CD4-positive, alpha-beta T cell (primary cell): Measurements from ENCODE around the gene MX2. TPM values are rescaled to one million over a fixed set of nuclear protein-coding genes. Genes with fewer than 3 reads are reported as not detected.
A peak's percentile ranks its signal among the peaks of the same experiment; 100 is the strongest.
"Not testable (repeated sequence)": the region's sequence is repeated elsewhere in the genome, so short reads cannot be mapped to it uniquely, and the experiment has no call there.

Experiments used
- ATAC-seq: fragments of 200-7000 bp; cut with Tn5 transposase; one replicate; pipeline ENCODE4 v1.10.0; 2022; ENCODE audit warnings: mild to moderate bottlenecking; ENCODE audit not compliant: poor library complexity
- CTCF ChIA-PET: fragments of 350-600 bp; sonication (Branson Sonifier 250); formaldehyde crosslinking; loops from one replicate; lab custom pipeline; 2021; ENCODE audit warnings: antibody characterized with exemption, inconsistent platforms; lab: Charles Lee
- POLR2A ChIA-PET: fragments of 350-600 bp; sonication (Branson Sonifier 250); formaldehyde crosslinking; loops from one replicate; lab custom pipeline; 2021; ENCODE audit warnings: antibody characterized with exemption, inconsistent platforms; lab: Charles Lee
- DNase-seq, 14 experiments: peaks; one replicate each; pipeline ENCODE4 v3.0.0-alpha.2; 2013 to 2020; ENCODE audit warnings: mixed read lengths in 2 of 14
- H3K27ac ChIP-seq, 2 donors: one replicate each; pipeline versions ENCODE4 v1.5.1 to v1.7.0; 2013; ENCODE audit warnings: low read length in 2 of 2, low read depth in 1 of 2, mild to moderate bottlenecking in 1 of 2
- H3K27me3 ChIP-seq, 2 experiments: 1 replicate in 1 of 2; 2 replicates in 1 of 2; pipeline versions ENCODE4 v1.6.1 to v1.7.0; 2013; ENCODE audit warnings: low read length in 2 of 2, control low read depth in 1 of 2, mild to moderate bottlenecking in 1 of 2, moderate library complexity in 1 of 2; ENCODE audit not compliant: insufficient read depth in 2 of 2, control insufficient read depth in 1 of 2
- H3K36me3 ChIP-seq: one replicate; pipeline ENCODE4 v1.6.1; 2013; ENCODE audit warnings: low read length, control low read depth; ENCODE audit not compliant: insufficient read depth
- H3K4me1 ChIP-seq: one replicate; pipeline ENCODE4 v1.6.1; 2013; ENCODE audit warnings: low read length, control low read depth; ENCODE audit not compliant: insufficient read depth
- H3K4me3 ChIP-seq: one replicate; pipeline ENCODE4 v1.5.1; 2013; ENCODE audit warnings: mild to moderate bottlenecking, low read length, moderate library complexity
- H3K9me3 ChIP-seq, 2 experiments: 1 replicate in 1 of 2; 2 replicates in 1 of 2; pipeline versions ENCODE4 v1.6.1 to v1.7.0; 2013; ENCODE audit warnings: low read length in 2 of 2, mild to moderate bottlenecking in 2 of 2, control low read depth in 1 of 2, moderate library complexity in 1 of 2; ENCODE audit not compliant: control insufficient read depth in 1 of 2, insufficient read depth in 1 of 2
- H3K27ac Mint-ChIP-seq: one replicate; pipeline ENCODE4 v1.8.0; 2020; ENCODE audit warnings: mixed read lengths
- H3K27me3 Mint-ChIP-seq: one replicate; pipeline ENCODE4 v1.8.0; 2021; ENCODE audit warnings: mixed read lengths
- H3K36me3 Mint-ChIP-seq: one replicate; pipeline ENCODE4 v1.8.0; 2021; ENCODE audit warnings: low read depth, mixed read lengths
- H3K4me1 Mint-ChIP-seq: one replicate; pipeline ENCODE4 v1.8.0; 2021; ENCODE audit warnings: low read depth, mixed read lengths
- H3K4me3 Mint-ChIP-seq: one replicate; pipeline ENCODE4 v1.8.0; 2020; ENCODE audit warnings: mild to moderate bottlenecking, mixed read lengths
- H3K9me3 Mint-ChIP-seq: one replicate; pipeline ENCODE4 v1.8.0; 2020; ENCODE audit warnings: mixed read lengths
- CTCF ChIP-seq: fragments of 200-600 bp; IDR thresholded peaks from one replicate; pipeline ENCODE4 v1.8.0; 2022; ENCODE audit warnings: antibody characterized with exemption, mild to moderate bottlenecking
- intact Hi-C, 2 experiments: fragments of 100-400 bp; cut with DNase I in 1 of 2; cut with micrococcal nuclease in 1 of 2; formaldehyde crosslinking; loops; one replicate each; pipeline versions ENCODE4 v1.15.1 to v1.9.0; 2023 to 2025; cut with DNase I, micrococcal nuclease
- polyA plus RNA-seq, 2 donors: library from polyadenylated mRNA; unstranded; fragments of 120-200 nt; gene quantifications; one replicate each; pipeline ENCODE4 v1.2.1, GENCODE V29; 2013
- total RNA-seq, 174 experiments: library from RNA in 2 of 174; stranded (reverse) in 2 of 174; gene quantifications; one replicate each; pipeline ENCODE4 v1.2.3 and lab custom pipeline; 2021 to 2026

Gene MX2
- 10 to 100 TPM; 77.8 to 87.1 TPM for total RNA-seq
- polyA plus RNA-seq (2013, experiment 1 of 2), result 49.9 TPM
- polyA plus RNA-seq (2013, experiment 2 of 2), result 61.8 TPM
- total RNA-seq (lab: John Stamatoyannopoulos, UW), result 6.4 to 1,003 (median 87.5) reads per million in 172 experiments

- peak within 1 kb of the TSS; percentile 93 for H3K4me3 Mint-ChIP-seq
- Histone ChIP-seq H3K36me3 (peaks cover 30% of the 10 kb centered on the region), H3K4me1 (peaks cover 50% of the 10 kb centered on the region), H3K27me3 (no peaks in the 10 kb centered on the region), H3K9me3 (peaks cover 0 to 5% of the 10 kb centered on the region in 2 experiments), H3K27ac (peak within 1 kb of the TSS; percentile 95 to 98), H3K4me3 (peak within 1 kb of the TSS; percentile 89)
- ATAC-seq (peak; percentile 79), DNase-seq (peak; percentile 67 to 96 (median 81))
- peak within 1 kb of the TSS; percentile 98 for H3K27ac Mint-ChIP-seq
- peaks cover 47% of the 10 kb centered on the region for H3K36me3 Mint-ChIP-seq
- H3K9me3 Mint-ChIP-seq, result no peaks in the 10 kb centered on the region
- H3K27me3 Mint-ChIP-seq, result no peaks in the 10 kb centered on the region
- peaks cover 61% of the 10 kb centered on the region for H3K4me1 Mint-ChIP-seq
- no peak for TF ChIP-seq CTCF
- ChIA-PET CTCF (no interaction called here), POLR2A (interaction anchor here (0.7 to 4.9 kb wide), 9 partner anchors 10 to 97 kb away, joined by 3 to 76 read pairs (median 4); partner anchors contain the start of gene MX1)
- intact Hi-C loops, result loop anchor here in 1 of 2 experiments (2.0 to 5.0 kb wide), 2 partner anchors 65 to 700 kb away; partner anchors contain the start of gene MX1
Measured at GRCh38 chr21:41361786-41362604, at the start of gene MX2. TSS of gene MX2 (plus strand) at chr21:41362027. CDS start at chr21:41376907, 14,880 bp downstream.

GRCh38 chr21:41313285-41314164, 48.3 kb upstream of the MX2 start:
- POLR2A ChIA-PET, H3K27ac ChIP-seq, intact Hi-C loops, H3K36me3 Mint-ChIP-seq, H3K4me1 Mint-ChIP-seq, H3K4me3 ChIP-seq, CTCF ChIA-PET, H3K9me3 Mint-ChIP-seq, H3K27ac Mint-ChIP-seq, ATAC-seq, H3K36me3 ChIP-seq, H3K4me1 ChIP-seq, H3K4me3 Mint-ChIP-seq, DNase-seq: not testable (repeated sequence)
- peaks cover 44% of the 10 kb centered on the region for H3K27me3 Mint-ChIP-seq
- peaks cover 0 to 12% of the 10 kb centered on the region in 2 experiments for H3K9me3 ChIP-seq
- peaks cover 21 to 32% of the 10 kb centered on the region in 2 experiments for H3K27me3 ChIP-seq

- ChIA-PET POLR2A (no interaction called here), CTCF (no interaction called here)
- no peak overlapping the region for H3K27ac ChIP-seq
- no peak for DNase-seq
- H3K9me3 ChIP-seq, result peaks cover 0 to 12% of the 10 kb centered on the region in 2 experiments
- Mint-ChIP-seq H3K4me3 (no peak overlapping the region), H3K27ac (no peak overlapping the region), H3K27me3 (peaks cover 51% of the 10 kb centered on the region), H3K9me3 (no peaks in the 10 kb centered on the region), H3K4me1 (no peaks in the 10 kb centered on the region), H3K36me3 (no peaks in the 10 kb centered on the region)
- intact Hi-C loops, result no loop called here
- ATAC-seq, result no peak
- peaks cover 23 to 40% of the 10 kb centered on the region in 2 experiments for H3K27me3 ChIP-seq
- TF ChIP-seq CTCF, result no peak
- no peak overlapping the region for H3K4me3 ChIP-seq
- no peaks in the 10 kb centered on the region for H3K36me3 ChIP-seq
- peaks cover 5% of the 10 kb centered on the region for H3K4me1 ChIP-seq
Measured at GRCh38 chr21:41315726-41316125, 46.1 kb upstream of the MX2 start.
